Mammary epithelial cell (primary cell): ENCODE data around the gene PKD1L1.

Experiments
- EZH2 ChIP-seq: IDR thresholded peaks from 2 replicates; pipeline ENCODE4 v1.6.1; 2012; ENCODE audit warnings: low read length, inconsistent platforms, borderline replicate concordance
- TF ChIP-seq, protein P1 (sequence below), 2 donors: IDR thresholded peaks in 1 of 2; conservative IDR thresholded peaks in 1 of 2; 2 replicates each; pipeline ENCODE4 v1.5.1; 2011 to 2012; ENCODE audit warnings: inconsistent platforms in 2 of 2, low read length in 2 of 2, mild to moderate bottlenecking in 2 of 2, control low read depth in 1 of 2, low read depth in 1 of 2; ENCODE audit not compliant: insufficient read depth in 1 of 2; ENCODE audit errors: extremely low read depth in 1 of 2

DNA sequence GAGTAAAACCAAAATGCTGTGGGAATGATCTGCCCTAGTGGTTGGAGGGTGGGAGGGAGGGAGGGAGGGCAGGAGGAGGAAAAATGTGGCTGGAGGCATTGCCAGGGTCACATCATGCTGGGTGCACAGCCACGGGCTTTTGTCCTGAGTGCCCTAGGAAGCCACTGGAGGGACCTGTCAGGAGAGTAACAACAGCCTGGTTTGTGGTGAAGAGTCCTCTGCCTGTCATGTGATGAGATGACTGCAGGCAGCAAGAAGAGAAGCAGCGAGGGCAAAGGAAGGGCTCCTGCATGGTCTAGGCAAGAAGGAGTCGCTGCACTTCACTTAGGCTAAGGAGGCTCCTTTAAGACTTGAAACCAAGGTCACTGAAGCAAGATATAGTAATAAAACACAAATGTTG lies 65.6 kb downstream of the PKD1L1 start:
- TF ChIP-seq EZH2 = no peak
- TF ChIP-seq, protein P1, sequence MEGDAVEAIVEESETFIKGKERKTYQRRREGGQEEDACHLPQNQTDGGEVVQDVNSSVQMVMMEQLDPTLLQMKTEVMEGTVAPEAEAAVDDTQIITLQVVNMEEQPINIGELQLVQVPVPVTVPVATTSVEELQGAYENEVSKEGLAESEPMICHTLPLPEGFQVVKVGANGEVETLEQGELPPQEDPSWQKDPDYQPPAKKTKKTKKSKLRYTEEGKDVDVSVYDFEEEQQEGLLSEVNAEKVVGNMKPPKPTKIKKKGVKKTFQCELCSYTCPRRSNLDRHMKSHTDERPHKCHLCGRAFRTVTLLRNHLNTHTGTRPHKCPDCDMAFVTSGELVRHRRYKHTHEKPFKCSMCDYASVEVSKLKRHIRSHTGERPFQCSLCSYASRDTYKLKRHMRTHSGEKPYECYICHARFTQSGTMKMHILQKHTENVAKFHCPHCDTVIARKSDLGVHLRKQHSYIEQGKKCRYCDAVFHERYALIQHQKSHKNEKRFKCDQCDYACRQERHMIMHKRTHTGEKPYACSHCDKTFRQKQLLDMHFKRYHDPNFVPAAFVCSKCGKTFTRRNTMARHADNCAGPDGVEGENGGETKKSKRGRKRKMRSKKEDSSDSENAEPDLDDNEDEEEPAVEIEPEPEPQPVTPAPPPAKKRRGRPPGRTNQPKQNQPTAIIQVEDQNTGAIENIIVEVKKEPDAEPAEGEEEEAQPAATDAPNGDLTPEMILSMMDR (conservative IDR thresholded peaks at IDR 0.05 in 1 of 2, IDR thresholded peaks at IDR 0.05 in 1 of 2; ENCODE audit: extremely low read depth in 1 of 2, insufficient read depth in 1 of 2, low read depth in 1 of 2, low read length in 2 of 2) = no peak
